Measurements from ENCODE around the gene LPCAT1.
"Not testable (repeated sequence)": the region's sequence is repeated elsewhere in the genome, so short reads cannot be mapped to it uniquely, and the experiment has no call there.

Gene LPCAT1

GRCh38 chr5:1507961-1508658 lies 15.7 kb downstream of the LPCAT1 start:
- Histone ChIP-seq H3K36me3 (ENCODE audit: insufficient read depth, low read length) (peaks cover 34% of the 10 kb centered on the region), H3K9ac (ENCODE audit: low read depth, low read length) (no peak overlapping the region)

GRCh38 chr5:1507457-1507856 lies 16.3 kb downstream of the LPCAT1 start:
- H3K4me2 ChIP-seq (ENCODE audit: low read length), result no peak overlapping the region
- H3K9ac ChIP-seq (ENCODE audit: low read depth, low read length), result no peak overlapping the region
- no peaks in the 10 kb centered on the region for H3K9me3 ChIP-seq (replicated peaks; ENCODE audit: low read length)
- H3K27me3 ChIP-seq (ENCODE audit: control insufficient read depth, insufficient read depth, low read length), result no peaks in the 10 kb centered on the region
- peaks cover 27% of the 10 kb centered on the region for H3K36me3 ChIP-seq (ENCODE audit: insufficient read depth, low read length)
- H3K4me1 ChIP-seq (ENCODE audit: control insufficient read depth, insufficient read depth, low read length), result peaks cover 9% of the 10 kb centered on the region
- no peak overlapping the region for H3K4me3 ChIP-seq (ENCODE audit: low read length)

More at GRCh38 chr5:1507961-1508658, 15.7 kb downstream of the LPCAT1 start:
- Histone ChIP-seq H3K9me3 (replicated peaks; ENCODE audit: low read length) (no peaks in the 10 kb centered on the region), H3K4me3 (ENCODE audit: low read length) (no peak overlapping the region), H3K27me3 (ENCODE audit: control insufficient read depth, insufficient read depth, low read length) (no peaks in the 10 kb centered on the region), H3K4me2 (ENCODE audit: low read length) (no peak overlapping the region), H3K4me1 (ENCODE audit: control insufficient read depth, insufficient read depth, low read length) (peaks cover 12% of the 10 kb centered on the region)

GRCh38 chr5:1507014-1507375 lies 16.8 kb downstream of the LPCAT1 start:
- Histone ChIP-seq H3K27me3 (ENCODE audit: control insufficient read depth, insufficient read depth, low read length) (no peaks in the 10 kb centered on the region), H3K9ac (ENCODE audit: low read depth, low read length) (no peak overlapping the region), H3K4me2 (ENCODE audit: low read length) (no peak overlapping the region), H3K9me3 (replicated peaks; ENCODE audit: low read length) (no peaks in the 10 kb centered on the region), H3K36me3 (ENCODE audit: insufficient read depth, low read length) (peaks cover 23% of the 10 kb centered on the region), H3K4me3 (ENCODE audit: low read length) (no peak overlapping the region), H3K4me1 (ENCODE audit: control insufficient read depth, insufficient read depth, low read length) (peaks cover 4% of the 10 kb centered on the region)

GRCh38 chr5:1506242-1507013 lies 17.3 kb downstream of the LPCAT1 start:
- Histone ChIP-seq H3K9me3 (replicated peaks; ENCODE audit: low read length) (no peaks in the 10 kb centered on the region), H3K27me3 (ENCODE audit: control insufficient read depth, insufficient read depth, low read length) (no peaks in the 10 kb centered on the region), H3K9ac (ENCODE audit: low read depth, low read length) (no peak overlapping the region), H3K4me1 (ENCODE audit: control insufficient read depth, insufficient read depth, low read length) (no peaks in the 10 kb centered on the region), H3K36me3 (ENCODE audit: insufficient read depth, low read length) (peaks cover 23% of the 10 kb centered on the region), H3K4me3 (ENCODE audit: low read length) (no peak overlapping the region), H3K4me2 (ENCODE audit: low read length) (no peak overlapping the region)

GRCh38 chr5:1505506-1506241 lies 18.1 kb downstream of the LPCAT1 start:
- Histone ChIP-seq H3K9ac (ENCODE audit: low read depth, low read length) (no peak overlapping the region), H3K4me1 (ENCODE audit: control insufficient read depth, insufficient read depth, low read length) (no peaks in the 10 kb centered on the region), H3K36me3 (ENCODE audit: insufficient read depth, low read length) (peaks cover 21% of the 10 kb centered on the region), H3K4me3 (ENCODE audit: low read length) (no peak overlapping the region), H3K4me2 (ENCODE audit: low read length) (no peak overlapping the region), H3K27me3 (ENCODE audit: control insufficient read depth, insufficient read depth, low read length) (no peaks in the 10 kb centered on the region), H3K9me3 (replicated peaks; ENCODE audit: low read length) (no peaks in the 10 kb centered on the region)

- H3K9me3 ChIP-seq (replicated peaks; ENCODE audit: low read length); H3K9ac ChIP-seq (ENCODE audit: low read depth, low read length); H3K4me3 ChIP-seq (ENCODE audit: low read length); H3K4me2 ChIP-seq (ENCODE audit: low read length); H3K27me3 ChIP-seq (ENCODE audit: control insufficient read depth, insufficient read depth, low read length); H3K4me1 ChIP-seq (ENCODE audit: control insufficient read depth, insufficient read depth, low read length): not testable (repeated sequence)
- peaks cover 22% of the 10 kb centered on the region for H3K36me3 ChIP-seq (ENCODE audit: insufficient read depth, low read length)
Observed at GRCh38 chr5:1505089-1505488, 18.7 kb downstream of the LPCAT1 start.

GRCh38 chr5:1504617-1505016 lies 19.1 kb downstream of the LPCAT1 start:
- no peak overlapping the region for H3K4me2 ChIP-seq (ENCODE audit: low read length)
- H3K9ac ChIP-seq (ENCODE audit: low read depth, low read length), result no peak overlapping the region
- H3K36me3 ChIP-seq (ENCODE audit: insufficient read depth, low read length), result peaks cover 22% of the 10 kb centered on the region
- H3K27me3 ChIP-seq (ENCODE audit: control insufficient read depth, insufficient read depth, low read length), result no peaks in the 10 kb centered on the region
- no peaks in the 10 kb centered on the region for H3K4me1 ChIP-seq (ENCODE audit: control insufficient read depth, insufficient read depth, low read length)
- no peak overlapping the region for H3K4me3 ChIP-seq (ENCODE audit: low read length)
- no peaks in the 10 kb centered on the region for H3K9me3 ChIP-seq (replicated peaks; ENCODE audit: low read length)

GRCh38 chr5:1504069-1504595 lies 19.6 kb downstream of the LPCAT1 start:
- Histone ChIP-seq H3K4me3 (ENCODE audit: low read length) (no peak overlapping the region), H3K9me3 (replicated peaks; ENCODE audit: low read length) (no peaks in the 10 kb centered on the region), H3K36me3 (ENCODE audit: insufficient read depth, low read length) (peaks cover 19% of the 10 kb centered on the region), H3K9ac (ENCODE audit: low read depth, low read length) (no peak overlapping the region), H3K27me3 (ENCODE audit: control insufficient read depth, insufficient read depth, low read length) (no peaks in the 10 kb centered on the region), H3K4me1 (ENCODE audit: control insufficient read depth, insufficient read depth, low read length) (no peaks in the 10 kb centered on the region), H3K4me2 (ENCODE audit: low read length) (no peak overlapping the region)

GRCh38 chr5:1503241-1504068 lies 20.3 kb downstream of the LPCAT1 start:
- no peaks in the 10 kb centered on the region for H3K4me1 ChIP-seq (ENCODE audit: control insufficient read depth, insufficient read depth, low read length)
- no peaks in the 10 kb centered on the region for H3K9me3 ChIP-seq (replicated peaks; ENCODE audit: low read length)
- no peaks in the 10 kb centered on the region for H3K27me3 ChIP-seq (ENCODE audit: control insufficient read depth, insufficient read depth, low read length)
- H3K4me3 ChIP-seq (ENCODE audit: low read length), result no peak overlapping the region
- H3K36me3 ChIP-seq (ENCODE audit: insufficient read depth, low read length), result peaks cover 20% of the 10 kb centered on the region
- no peak overlapping the region for H3K4me2 ChIP-seq (ENCODE audit: low read length)
- H3K9ac ChIP-seq (ENCODE audit: low read depth, low read length), result no peak overlapping the region

- no peak overlapping the region for H3K4me3 ChIP-seq (ENCODE audit: low read length)
- no peaks in the 10 kb centered on the region for H3K4me1 ChIP-seq (ENCODE audit: control insufficient read depth, insufficient read depth, low read length)
- no peak overlapping the region for H3K9ac ChIP-seq (ENCODE audit: low read depth, low read length)
Observed at GRCh38 chr5:1502737-1503120, 21.0 kb downstream of the LPCAT1 start.

More at GRCh38 chr5:1502737-1503120, 21.0 kb downstream of the LPCAT1 start:
- Histone ChIP-seq H3K36me3 (ENCODE audit: insufficient read depth, low read length) (peaks cover 21% of the 10 kb centered on the region), H3K9me3 (replicated peaks; ENCODE audit: low read length) (no peaks in the 10 kb centered on the region), H3K4me2 (ENCODE audit: low read length) (no peak overlapping the region), H3K27me3 (ENCODE audit: control insufficient read depth, insufficient read depth, low read length) (no peaks in the 10 kb centered on the region)
